HG02981 (cell line): Measurements from ENCODE around the gene KDF1.

Experiments used
- ATAC-seq: cut with Tn5 transposase; IDR thresholded peaks from one replicate; pipeline ENCODE4 v1.9.1; 2021; ENCODE audit warnings: mild to moderate bottlenecking, moderate library complexity; ENCODE audit not compliant: unreplicated experiment

KDF1 gene

DNA sequence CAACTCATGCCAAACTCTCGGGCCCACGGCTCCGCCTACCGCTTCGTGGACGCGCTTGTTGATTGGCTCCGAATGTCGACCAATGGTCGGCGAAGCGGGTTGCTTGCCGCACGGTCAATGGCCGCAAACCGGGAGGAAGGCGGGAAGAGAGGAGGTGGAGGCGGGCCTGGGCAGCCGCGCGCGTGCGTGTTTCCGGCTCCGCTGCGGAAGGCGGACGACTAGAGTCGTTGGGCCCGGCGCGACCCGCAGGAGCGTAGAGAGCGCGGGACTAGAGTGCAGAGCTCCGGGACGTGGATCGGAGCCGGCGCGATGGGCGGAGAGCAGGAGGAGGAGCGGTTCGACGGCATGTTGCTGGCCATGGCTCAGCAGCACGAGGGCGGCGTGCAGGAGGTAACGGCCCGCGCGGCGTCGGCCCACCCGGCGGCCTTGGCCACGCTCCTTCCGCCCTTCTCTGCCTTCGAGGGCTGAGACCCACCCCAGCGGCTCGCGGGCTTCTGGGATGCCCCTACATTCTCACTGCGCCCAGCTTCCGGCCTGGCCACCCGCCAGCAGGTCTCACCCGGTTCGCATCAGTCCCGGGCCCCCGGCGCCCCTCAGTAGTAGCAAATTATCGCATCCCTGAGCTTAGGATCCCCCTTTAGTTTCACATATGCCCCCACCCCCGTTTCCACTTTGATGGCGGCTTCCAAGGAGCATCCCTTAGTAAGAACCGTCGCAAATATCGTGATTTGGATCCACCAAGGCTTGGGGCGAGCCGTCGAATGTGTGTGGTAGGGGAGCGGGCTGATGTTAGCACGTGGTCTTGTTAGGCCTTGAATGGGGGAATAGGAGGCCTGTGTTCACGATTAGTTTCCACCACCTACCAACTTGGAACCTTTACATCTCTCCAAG lies 38.5 kb downstream of the KDF1 start, which contains the start of gene NUDC:
TSS of gene NUDC (plus strand) at position 204 of the 891 bp plus-strand sequence. CDS start at position 310, 106 bp downstream.
- ATAC-seq = peak; percentile 93

DNA sequence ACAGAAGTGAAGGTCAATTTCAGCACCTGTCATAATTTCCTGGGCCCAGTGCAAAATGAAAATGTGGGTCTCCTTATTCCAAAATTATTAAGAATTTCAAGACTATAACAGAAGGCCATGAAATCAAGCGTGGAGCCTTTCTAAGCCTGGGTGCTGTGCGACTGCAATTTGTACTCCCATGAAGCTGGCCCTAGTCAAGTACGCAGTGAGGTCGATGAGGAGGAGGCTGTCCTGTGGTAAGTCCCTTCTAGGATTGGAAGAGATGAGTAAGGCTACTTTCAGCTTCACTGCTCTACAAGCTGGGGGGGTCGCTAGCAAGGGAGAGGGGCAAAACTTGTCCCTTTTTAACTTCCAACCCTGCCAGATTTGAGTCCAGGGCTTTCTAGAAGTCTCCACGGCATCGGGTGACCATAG lies 39.1 kb downstream of the KDF1 start:
- ATAC-seq = peak; percentile 15

DNA sequence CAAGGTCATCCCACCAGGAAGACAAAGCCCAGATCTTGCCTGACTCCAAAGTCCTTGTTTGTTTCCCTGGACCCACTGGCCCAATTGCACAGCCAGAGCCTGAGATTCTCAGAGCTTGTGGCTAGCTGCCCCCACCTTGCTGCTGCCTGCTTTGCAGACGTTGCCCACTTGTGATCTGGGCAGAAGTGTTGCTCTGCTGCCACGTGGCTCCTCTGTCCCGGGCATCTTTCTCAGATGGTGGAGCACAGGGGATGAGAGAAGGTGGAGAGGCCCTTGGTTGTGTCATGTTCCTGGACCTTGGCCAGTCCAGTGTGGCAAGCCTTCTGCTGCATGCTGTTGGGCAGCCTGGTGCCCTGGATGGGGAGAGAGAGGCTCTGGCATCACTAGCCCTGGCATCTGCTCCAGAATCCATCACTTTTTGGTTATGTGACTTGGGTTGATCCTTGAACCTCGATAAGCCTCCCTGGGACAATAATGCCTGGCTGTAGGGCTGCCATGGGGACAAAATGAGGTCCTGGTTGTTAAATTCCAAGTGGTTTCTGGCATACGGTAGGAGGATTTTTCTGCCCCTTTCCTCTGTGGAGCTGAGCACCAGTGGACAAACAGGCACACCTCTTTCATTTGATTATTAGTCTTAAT lies 44.9 kb downstream of the KDF1 start:
- ATAC-seq = no peak

GRCh38 chr1:26913754-26914619 lies 46.3 kb downstream of the KDF1 start, which contains the start of gene NR0B2:
Gene NR0B2 (minus strand): TSS chr1:26913975. CDS start chr1:26913940, 35 bp downstream.
- no peak for ATAC-seq

DNA sequence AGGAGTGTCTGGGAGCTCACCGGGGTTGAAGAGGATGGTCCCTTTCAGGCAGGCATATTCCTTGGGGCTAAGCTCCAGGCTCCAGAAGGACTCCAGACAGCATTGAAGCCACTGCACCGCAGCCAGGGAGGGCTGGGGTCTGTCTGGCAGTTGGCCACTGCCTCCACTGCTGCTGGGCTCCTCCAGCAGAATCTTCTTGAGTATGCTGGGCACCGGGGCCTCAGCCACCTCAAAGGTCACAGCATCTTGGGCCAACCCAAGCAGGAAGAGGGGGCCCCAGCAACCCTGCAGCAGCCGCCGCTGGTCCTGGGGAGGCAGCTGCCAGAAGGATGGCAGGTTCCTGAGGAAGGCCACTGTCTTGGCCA lies 46.9 kb downstream of the KDF1 start:
- no peak for ATAC-seq

- ATAC-seq = no peak
Measured at GRCh38 chr1:26912147-26912490, 48.1 kb downstream of the KDF1 start.

DNA sequence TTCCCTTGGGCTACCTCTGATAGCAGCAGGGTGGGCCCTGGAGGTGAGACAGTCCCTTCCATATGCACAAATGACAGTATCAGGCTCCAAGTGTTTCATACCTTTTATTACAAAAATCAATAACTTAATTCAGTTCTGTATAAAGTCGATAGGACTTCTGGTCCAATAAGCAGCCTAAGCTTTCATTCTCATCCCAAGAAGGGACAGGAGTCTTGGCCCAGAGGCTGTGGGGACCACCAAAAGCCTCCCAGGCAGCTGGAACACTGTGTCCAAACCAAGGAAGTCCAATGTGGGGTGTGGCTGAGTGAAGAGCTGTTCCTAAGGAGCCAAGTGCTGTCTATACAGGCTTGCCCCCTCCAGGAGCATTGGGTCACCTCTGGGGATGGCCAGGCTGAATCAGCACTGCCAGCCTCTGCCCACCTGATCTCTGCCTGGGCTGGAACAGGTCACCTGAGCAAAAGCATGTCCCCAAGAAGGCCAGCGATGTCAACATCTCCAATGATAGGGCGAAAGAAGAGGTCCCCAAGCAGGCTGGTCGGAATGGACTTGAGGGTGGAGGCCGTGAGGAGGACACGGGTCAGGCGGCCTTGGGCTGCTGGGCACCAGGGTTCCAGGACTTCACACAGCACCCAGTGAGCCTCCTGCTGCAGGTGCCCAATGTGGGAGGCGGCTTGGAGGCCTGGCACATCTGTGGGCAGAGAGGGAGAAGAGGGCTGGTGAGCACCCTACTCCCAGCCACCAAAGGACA lies 48.7 kb downstream of the KDF1 start:
- ATAC-seq = no peak

DNA sequence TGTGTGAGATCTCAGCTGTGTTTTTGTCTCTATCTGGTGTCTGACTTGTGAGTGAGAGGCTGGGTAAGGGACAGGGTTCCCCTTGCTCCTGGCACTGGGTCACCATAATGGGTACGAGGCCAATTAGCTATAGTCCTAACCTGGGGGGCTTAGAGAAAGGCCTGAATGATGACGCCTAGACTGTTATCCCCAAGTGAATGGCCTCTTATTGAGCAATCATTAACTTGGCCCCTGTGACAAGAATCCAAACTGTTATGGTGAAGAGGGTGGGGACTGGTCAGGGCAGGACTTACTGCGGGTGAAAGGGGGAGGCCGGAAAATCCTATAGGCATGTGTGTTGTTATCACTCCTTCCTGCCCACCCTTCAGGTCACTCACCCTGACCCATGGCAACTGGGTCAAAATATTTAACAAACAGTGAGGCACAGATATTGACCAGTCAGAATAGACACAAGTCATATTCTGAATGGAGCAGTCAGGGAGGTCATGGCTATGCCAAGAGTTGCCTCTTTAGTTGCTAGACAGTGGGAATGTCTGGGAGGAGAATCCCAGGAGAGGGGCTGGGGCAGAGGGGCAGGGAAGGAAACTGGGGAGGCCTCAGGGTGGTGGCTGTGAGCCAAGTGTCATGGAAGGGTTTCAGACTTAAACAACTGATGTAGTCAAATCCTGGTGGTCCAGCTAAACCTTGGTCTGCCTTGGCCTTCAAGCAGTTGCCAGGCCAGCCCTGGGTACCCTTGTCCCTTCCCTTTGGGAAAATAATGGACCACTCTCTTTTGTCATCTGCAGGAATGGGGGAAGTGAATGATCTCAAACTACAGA lies 49.7 kb downstream of the KDF1 start:
- ATAC-seq = no peak

GRCh38 chr1:26909951-26910342 lies 50.3 kb downstream of the KDF1 start:
- no peak for ATAC-seq

- ATAC-seq = no peak
Measured at GRCh38 chr1:26907071-26907917, 53.0 kb downstream of the KDF1 start.

GRCh38 chr1:26900815-26901511 lies 59.3 kb downstream of the KDF1 start:
- ATAC-seq = no peak

GRCh38 chr1:26900001-26900814 lies 60.1 kb downstream of the KDF1 start, which contains the start of gene GPATCH3:
Gene GPATCH3 (minus strand): TSS chr1:26900467. CDS start chr1:26900442, 25 bp downstream.
- no peak for ATAC-seq
